K562 (cell line): ENCODE results near the gene FBXO44. TPM values are rescaled to one million over a fixed set of nuclear protein-coding genes. Genes with fewer than 3 reads are reported as not detected.
A peak's percentile ranks its signal among the peaks of the same experiment; 100 is the strongest.

ENCODE experiments used
- HNRNPLL ChIP-seq: fragments of 200-400 bp; formaldehyde crosslinking; IDR thresholded peaks from 2 replicates; pipeline ENCODE4 v1.6.1; 2017; ENCODE audit warnings: low read length, low read depth, mild to moderate bottlenecking; ENCODE audit not compliant: poor library complexity, severe bottlenecking
- MED1 ChIP-seq: sonication (generic); formaldehyde crosslinking; IDR thresholded peaks from 2 replicates; pipeline ENCODE4 v1.8.1; 2023; ENCODE audit warnings: missing genetic modification reagents, borderline replicate concordance
- MTA1 ChIP-seq: fragments of 450-650 bp; IDR thresholded peaks from 2 replicates; pipeline ENCODE4 v1.6.1; 2017; ENCODE audit warnings: borderline replicate concordance
- RAD21 ChIP-seq, 2 experiments: fragments of 250-450 bp in 1 of 2; fragments of 450-650 bp in 1 of 2; sonication (Bioruptor Pico) in 1 of 2; formaldehyde crosslinking in 1 of 2; IDR thresholded peaks in 1 of 2; conservative IDR thresholded peaks in 1 of 2; 2 replicates each; pipeline versions ENCODE4 v1.4.0 to v1.8.0; 2020 to 2022; ENCODE audit warnings: mild to moderate bottlenecking in 2 of 2, moderate library complexity in 1 of 2
- RBM22 ChIP-seq: fragments of 200-400 bp; formaldehyde crosslinking; IDR thresholded peaks from 2 replicates; pipeline ENCODE4 v1.6.1; 2018; ENCODE audit warnings: low read length, low read depth; ENCODE audit not compliant: poor library complexity, severe bottlenecking
- SIRT6 ChIP-seq: IDR thresholded peaks from one replicate; pipeline ENCODE4 v1.6.1; 2012; ENCODE audit warnings: low read depth, mild to moderate bottlenecking, control low read depth, inconsistent platforms, low read length, moderate library complexity
- ZNF785 ChIP-seq: fragments of 250-450 bp; sonication (Bioruptor Pico); IDR thresholded peaks from 2 replicates; pipeline ENCODE4 v1.4.0; 2020; ENCODE audit warnings: mild to moderate bottlenecking
- polyA plus RNA-seq, 8 experiments: library from polyadenylated mRNA; depleted of rRNA in 4 of 8; stranded (reverse) in 5 of 8; unstranded in 3 of 8; fragments of >200 nt; fragmentation: Nextera tagmentation in 2 of 8; fragmentation: Illumina TruSeq in 1 of 8; extraction: Ambion mirVana in 2 of 8; extraction: Trizol in 1 of 8; gene quantifications; 2 replicates each; pipeline versions ENCODE4 v1.2.1 to v1.2.3, GENCODE V29; 2011 to 2014; ENCODE audit warnings: inconsistent platforms in 1 of 8, missing spikeins in 1 of 8
- total RNA-seq, 7 experiments: library from RNA; depleted of rRNA in 6 of 7; stranded (reverse); fragments of >200 nt in 6 of 7; fragmentation: Illumina TruSeq in 2 of 7; extraction: Trizol in 2 of 7; gene quantifications; 2 replicates each; pipeline versions ENCODE4 v1.2.1 to v1.2.3, GENCODE V29; 2011 to 2021; ENCODE audit warnings: low replicate concordance in 1 of 7
- TF ChIP-seq, protein P1 (sequence below): fragments of 450-650 bp; IDR thresholded peaks from 2 replicates; pipeline ENCODE4 v1.6.1; 2016; ENCODE audit warnings: mild to moderate bottlenecking, moderate library complexity
- TF ChIP-seq, protein P2 (sequence below): sonication (generic); formaldehyde crosslinking; IDR thresholded peaks from 2 replicates; pipeline ENCODE4 v1.8.0; 2023; ENCODE audit warnings: mild to moderate bottlenecking, missing genetic modification reagents
- TF ChIP-seq, protein P3 (sequence below), 2 experiments: fragments of 450-650 bp in 1 of 2; IDR thresholded peaks; 2 replicates each; pipeline ENCODE4 v1.6.1; 2011 to 2017; ENCODE audit warnings: low read depth in 2 of 2, antibody characterized with exemption in 1 of 2, borderline replicate concordance in 1 of 2, low read length in 1 of 2, mild to moderate bottlenecking in 1 of 2, mixed read lengths in 1 of 2; ENCODE audit not compliant: control insufficient read depth in 1 of 2

Gene FBXO44
- total and polyA plus RNA-seq, 9 of the 15 experiments (the other 6 are each of a cell fraction or from before 2014, with no cell fraction given): 0.69 to 20.9 (median 6.7) TPM

DNA sequence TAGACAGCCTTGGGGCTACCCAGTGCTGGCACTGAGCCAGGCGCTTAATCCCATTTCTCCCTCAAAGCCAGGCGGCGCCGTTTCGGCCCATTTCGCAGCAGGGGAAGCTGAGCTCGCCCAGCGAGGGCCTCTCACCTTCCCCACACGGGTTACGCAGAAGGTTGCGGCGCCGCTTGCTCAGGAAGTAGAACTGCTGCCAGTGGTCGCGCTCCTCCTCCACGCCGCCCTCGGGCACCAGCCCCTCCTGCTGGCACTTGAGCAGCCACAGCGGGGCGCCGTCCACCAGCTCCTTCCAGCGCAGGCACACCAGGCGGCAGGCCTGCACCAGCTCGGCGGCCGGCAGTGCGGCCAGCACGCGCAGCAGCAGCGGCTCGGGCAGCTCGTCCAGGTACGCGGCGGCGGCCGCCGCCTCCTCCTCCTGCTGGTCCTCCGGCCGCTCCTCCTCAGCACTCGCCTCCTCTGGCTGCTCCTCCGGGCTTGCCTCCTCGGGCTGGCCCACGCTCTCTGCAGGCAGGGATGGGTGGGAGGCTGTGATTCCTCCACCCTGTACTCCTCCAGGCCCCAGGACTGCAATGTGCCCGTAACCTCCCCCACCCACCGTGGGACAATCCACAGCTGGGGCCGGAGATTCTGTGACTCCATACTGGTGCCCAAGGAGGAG, 4.2 kb upstream of the FBXO44 start (continued):
- TF ChIP-seq ZNF785 (no peak), HNRNPLL (peak; percentile 55), MTA1 (no peak), SIRT6 (no peak), RBM22 (peak; percentile 48), RAD21 (CRISPR knock-in tag; conservative IDR thresholded peaks at IDR 0.05 in 1 of 2, IDR thresholded peaks at IDR 0.05 in 1 of 2) (peak; percentile 99), MED1 (CRISPR knock-in tag) (0 out of 2 replicates have a peak, but pooled peaks have one; percentile 48)
- TF ChIP-seq, protein P1, sequence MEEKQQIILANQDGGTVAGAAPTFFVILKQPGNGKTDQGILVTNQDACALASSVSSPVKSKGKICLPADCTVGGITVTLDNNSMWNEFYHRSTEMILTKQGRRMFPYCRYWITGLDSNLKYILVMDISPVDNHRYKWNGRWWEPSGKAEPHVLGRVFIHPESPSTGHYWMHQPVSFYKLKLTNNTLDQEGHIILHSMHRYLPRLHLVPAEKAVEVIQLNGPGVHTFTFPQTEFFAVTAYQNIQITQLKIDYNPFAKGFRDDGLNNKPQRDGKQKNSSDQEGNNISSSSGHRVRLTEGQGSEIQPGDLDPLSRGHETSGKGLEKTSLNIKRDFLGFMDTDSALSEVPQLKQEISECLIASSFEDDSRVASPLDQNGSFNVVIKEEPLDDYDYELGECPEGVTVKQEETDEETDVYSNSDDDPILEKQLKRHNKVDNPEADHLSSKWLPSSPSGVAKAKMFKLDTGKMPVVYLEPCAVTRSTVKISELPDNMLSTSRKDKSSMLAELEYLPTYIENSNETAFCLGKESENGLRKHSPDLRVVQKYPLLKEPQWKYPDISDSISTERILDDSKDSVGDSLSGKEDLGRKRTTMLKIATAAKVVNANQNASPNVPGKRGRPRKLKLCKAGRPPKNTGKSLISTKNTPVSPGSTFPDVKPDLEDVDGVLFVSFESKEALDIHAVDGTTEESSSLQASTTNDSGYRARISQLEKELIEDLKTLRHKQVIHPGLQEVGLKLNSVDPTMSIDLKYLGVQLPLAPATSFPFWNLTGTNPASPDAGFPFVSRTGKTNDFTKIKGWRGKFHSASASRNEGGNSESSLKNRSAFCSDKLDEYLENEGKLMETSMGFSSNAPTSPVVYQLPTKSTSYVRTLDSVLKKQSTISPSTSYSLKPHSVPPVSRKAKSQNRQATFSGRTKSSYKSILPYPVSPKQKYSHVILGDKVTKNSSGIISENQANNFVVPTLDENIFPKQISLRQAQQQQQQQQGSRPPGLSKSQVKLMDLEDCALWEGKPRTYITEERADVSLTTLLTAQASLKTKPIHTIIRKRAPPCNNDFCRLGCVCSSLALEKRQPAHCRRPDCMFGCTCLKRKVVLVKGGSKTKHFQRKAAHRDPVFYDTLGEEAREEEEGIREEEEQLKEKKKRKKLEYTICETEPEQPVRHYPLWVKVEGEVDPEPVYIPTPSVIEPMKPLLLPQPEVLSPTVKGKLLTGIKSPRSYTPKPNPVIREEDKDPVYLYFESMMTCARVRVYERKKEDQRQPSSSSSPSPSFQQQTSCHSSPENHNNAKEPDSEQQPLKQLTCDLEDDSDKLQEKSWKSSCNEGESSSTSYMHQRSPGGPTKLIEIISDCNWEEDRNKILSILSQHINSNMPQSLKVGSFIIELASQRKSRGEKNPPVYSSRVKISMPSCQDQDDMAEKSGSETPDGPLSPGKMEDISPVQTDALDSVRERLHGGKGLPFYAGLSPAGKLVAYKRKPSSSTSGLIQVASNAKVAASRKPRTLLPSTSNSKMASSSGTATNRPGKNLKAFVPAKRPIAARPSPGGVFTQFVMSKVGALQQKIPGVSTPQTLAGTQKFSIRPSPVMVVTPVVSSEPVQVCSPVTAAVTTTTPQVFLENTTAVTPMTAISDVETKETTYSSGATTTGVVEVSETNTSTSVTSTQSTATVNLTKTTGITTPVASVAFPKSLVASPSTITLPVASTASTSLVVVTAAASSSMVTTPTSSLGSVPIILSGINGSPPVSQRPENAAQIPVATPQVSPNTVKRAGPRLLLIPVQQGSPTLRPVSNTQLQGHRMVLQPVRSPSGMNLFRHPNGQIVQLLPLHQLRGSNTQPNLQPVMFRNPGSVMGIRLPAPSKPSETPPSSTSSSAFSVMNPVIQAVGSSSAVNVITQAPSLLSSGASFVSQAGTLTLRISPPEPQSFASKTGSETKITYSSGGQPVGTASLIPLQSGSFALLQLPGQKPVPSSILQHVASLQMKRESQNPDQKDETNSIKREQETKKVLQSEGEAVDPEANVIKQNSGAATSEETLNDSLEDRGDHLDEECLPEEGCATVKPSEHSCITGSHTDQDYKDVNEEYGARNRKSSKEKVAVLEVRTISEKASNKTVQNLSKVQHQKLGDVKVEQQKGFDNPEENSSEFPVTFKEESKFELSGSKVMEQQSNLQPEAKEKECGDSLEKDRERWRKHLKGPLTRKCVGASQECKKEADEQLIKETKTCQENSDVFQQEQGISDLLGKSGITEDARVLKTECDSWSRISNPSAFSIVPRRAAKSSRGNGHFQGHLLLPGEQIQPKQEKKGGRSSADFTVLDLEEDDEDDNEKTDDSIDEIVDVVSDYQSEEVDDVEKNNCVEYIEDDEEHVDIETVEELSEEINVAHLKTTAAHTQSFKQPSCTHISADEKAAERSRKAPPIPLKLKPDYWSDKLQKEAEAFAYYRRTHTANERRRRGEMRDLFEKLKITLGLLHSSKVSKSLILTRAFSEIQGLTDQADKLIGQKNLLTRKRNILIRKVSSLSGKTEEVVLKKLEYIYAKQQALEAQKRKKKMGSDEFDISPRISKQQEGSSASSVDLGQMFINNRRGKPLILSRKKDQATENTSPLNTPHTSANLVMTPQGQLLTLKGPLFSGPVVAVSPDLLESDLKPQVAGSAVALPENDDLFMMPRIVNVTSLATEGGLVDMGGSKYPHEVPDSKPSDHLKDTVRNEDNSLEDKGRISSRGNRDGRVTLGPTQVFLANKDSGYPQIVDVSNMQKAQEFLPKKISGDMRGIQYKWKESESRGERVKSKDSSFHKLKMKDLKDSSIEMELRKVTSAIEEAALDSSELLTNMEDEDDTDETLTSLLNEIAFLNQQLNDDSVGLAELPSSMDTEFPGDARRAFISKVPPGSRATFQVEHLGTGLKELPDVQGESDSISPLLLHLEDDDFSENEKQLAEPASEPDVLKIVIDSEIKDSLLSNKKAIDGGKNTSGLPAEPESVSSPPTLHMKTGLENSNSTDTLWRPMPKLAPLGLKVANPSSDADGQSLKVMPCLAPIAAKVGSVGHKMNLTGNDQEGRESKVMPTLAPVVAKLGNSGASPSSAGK: peak; percentile 63
- TF ChIP-seq, protein P2, sequence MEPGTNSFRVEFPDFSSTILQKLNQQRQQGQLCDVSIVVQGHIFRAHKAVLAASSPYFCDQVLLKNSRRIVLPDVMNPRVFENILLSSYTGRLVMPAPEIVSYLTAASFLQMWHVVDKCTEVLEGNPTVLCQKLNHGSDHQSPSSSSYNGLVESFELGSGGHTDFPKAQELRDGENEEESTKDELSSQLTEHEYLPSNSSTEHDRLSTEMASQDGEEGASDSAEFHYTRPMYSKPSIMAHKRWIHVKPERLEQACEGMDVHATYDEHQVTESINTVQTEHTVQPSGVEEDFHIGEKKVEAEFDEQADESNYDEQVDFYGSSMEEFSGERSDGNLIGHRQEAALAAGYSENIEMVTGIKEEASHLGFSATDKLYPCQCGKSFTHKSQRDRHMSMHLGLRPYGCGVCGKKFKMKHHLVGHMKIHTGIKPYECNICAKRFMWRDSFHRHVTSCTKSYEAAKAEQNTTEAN (CRISPR knock-in tag): peak; percentile 50; the same call in 1 of the 2 replicates
- TF ChIP-seq, protein P3, sequence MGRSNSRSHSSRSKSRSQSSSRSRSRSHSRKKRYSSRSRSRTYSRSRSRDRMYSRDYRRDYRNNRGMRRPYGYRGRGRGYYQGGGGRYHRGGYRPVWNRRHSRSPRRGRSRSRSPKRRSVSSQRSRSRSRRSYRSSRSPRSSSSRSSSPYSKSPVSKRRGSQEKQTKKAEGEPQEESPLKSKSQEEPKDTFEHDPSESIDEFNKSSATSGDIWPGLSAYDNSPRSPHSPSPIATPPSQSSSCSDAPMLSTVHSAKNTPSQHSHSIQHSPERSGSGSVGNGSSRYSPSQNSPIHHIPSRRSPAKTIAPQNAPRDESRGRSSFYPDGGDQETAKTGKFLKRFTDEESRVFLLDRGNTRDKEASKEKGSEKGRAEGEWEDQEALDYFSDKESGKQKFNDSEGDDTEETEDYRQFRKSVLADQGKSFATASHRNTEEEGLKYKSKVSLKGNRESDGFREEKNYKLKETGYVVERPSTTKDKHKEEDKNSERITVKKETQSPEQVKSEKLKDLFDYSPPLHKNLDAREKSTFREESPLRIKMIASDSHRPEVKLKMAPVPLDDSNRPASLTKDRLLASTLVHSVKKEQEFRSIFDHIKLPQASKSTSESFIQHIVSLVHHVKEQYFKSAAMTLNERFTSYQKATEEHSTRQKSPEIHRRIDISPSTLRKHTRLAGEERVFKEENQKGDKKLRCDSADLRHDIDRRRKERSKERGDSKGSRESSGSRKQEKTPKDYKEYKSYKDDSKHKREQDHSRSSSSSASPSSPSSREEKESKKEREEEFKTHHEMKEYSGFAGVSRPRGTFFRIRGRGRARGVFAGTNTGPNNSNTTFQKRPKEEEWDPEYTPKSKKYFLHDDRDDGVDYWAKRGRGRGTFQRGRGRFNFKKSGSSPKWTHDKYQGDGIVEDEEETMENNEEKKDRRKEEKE (IDR thresholded peaks at IDR 0.05; ENCODE audit: borderline replicate concordance in 1 of 2, control insufficient read depth in 1 of 2, low read depth in 2 of 2, low read length in 1 of 2): no peak
